Stimulated activated CD8-positive, alpha-beta memory T cell treated with anti-CD3 and anti-CD28 coated beads, Interleukin-2, amount 100 ng/mL, for 48 hours (primary cell): Measurements from ENCODE around the gene MRPS14.
"Not testable (repeated sequence)": the region's sequence is repeated elsewhere in the genome, so short reads cannot be mapped to it uniquely, and the experiment has no call there.

Experiments
- DNase-seq, 2 donors: peaks; one replicate each; pipeline ENCODE4 v3.0.0-alpha.2; 2020; ENCODE audit warnings: low read depth in 2 of 2

MRPS14 gene

GRCh38 chr1:175023043-175023921 lies at the start of gene MRPS14:
MRPS14 (minus strand) TSS chr1:175023425; CDS start chr1:175023408, 17 bp downstream.
- peak; percentile 96 to 98 for DNase-seq

- peak in 1 of 2 donors; percentile 8 for DNase-seq
These were observed 49.1 kb upstream of the MRPS14 start for GRCh38 chr1:175072099-175072951.

GRCh38 chr1:175071276-175071943 lies 48.2 kb upstream of the MRPS14 start:
- DNase-seq, result no peak

- no peak for DNase-seq
These were observed 47.6 kb upstream of the MRPS14 start for GRCh38 chr1:175070818-175071217.

GRCh38 chr1:175067362-175068106 lies 44.3 kb upstream of the MRPS14 start, which contains the start of gene TNN:
TNN (plus strand) TSS chr1:175067833; CDS start chr1:175077419, 9,586 bp downstream.
- no peak for DNase-seq

- no peak for DNase-seq
These were observed 39.6 kb upstream of the MRPS14 start for GRCh38 chr1:175062858-175063257.

GRCh38 chr1:175062339-175062738 lies 39.1 kb upstream of the MRPS14 start:
- DNase-seq, result no peak

GRCh38 chr1:175054736-175055135 lies 31.5 kb upstream of the MRPS14 start:
- no peak for DNase-seq

- no peak for DNase-seq
These were observed 27.8 kb upstream of the MRPS14 start for GRCh38 chr1:175050992-175051391.

- no peak for DNase-seq
These were observed 22.3 kb upstream of the MRPS14 start for GRCh38 chr1:175045519-175045918.

- no peak for DNase-seq
These were observed 21.9 kb upstream of the MRPS14 start for GRCh38 chr1:175045097-175045496.

GRCh38 chr1:175044591-175044990 lies 21.4 kb upstream of the MRPS14 start:
- not testable (repeated sequence) for DNase-seq

- no peak for DNase-seq
These were observed 20.6 kb upstream of the MRPS14 start for GRCh38 chr1:175043824-175044223.

GRCh38 chr1:175042650-175043049 lies 19.4 kb upstream of the MRPS14 start:
- no peak for DNase-seq

GRCh38 chr1:175040324-175040879 lies 17.2 kb upstream of the MRPS14 start:
- DNase-seq, result no peak

- no peak for DNase-seq
These were observed 14.2 kb upstream of the MRPS14 start for GRCh38 chr1:175037416-175037815.

- no peak for DNase-seq
These were observed 13.3 kb upstream of the MRPS14 start for GRCh38 chr1:175036476-175036875.

- DNase-seq, result no peak
These were observed 12.6 kb upstream of the MRPS14 start for GRCh38 chr1:175035865-175036264.

- no peak for DNase-seq
These were observed 11.6 kb upstream of the MRPS14 start for GRCh38 chr1:175034775-175035174.

GRCh38 chr1:175033953-175034352 lies 10.7 kb upstream of the MRPS14 start:
- no peak for DNase-seq

- no peak for DNase-seq
These were observed 1.5 kb upstream of the MRPS14 start for GRCh38 chr1:175024773-175025172.
